ENCODE results near the gene ETS2.

GRCh38 chr21:38802050-38803026, 3.4 kb upstream of the ETS2 start:
- TF ChIP-seq POLR2AphosphoS5 (IDR thresholded peaks at IDR 0.05) (no peak), MXI1 (conservative IDR thresholded peaks at IDR 0.05; ENCODE audit: poor library complexity, severe bottlenecking) (no peak), CTCF (IDR thresholded peaks at IDR 0.05; ENCODE audit: poor library complexity, severe bottlenecking) (no peak), EZH2 (IDR thresholded peaks at IDR 0.05; ENCODE audit: borderline replicate concordance, insufficient read depth, low read length, poor library complexity, severe bottlenecking) (no peak), TAF1 (IDR thresholded peaks at IDR 0.05; ENCODE audit: low read depth) (no peak), REST (IDR thresholded peaks at IDR 0.05; ENCODE audit: borderline replicate concordance) (no peak), RAD21 (conservative IDR thresholded peaks at IDR 0.05) (no peak), EP300 (conservative IDR thresholded peaks at IDR 0.05; ENCODE audit: poor library complexity, severe bottlenecking) (no peak), SMC3 (conservative IDR thresholded peaks at IDR 0.05; ENCODE audit: poor library complexity) (no peak)

Measured in neural cell (in vitro differentiated cells).